ENCODE data around the gene PRM2. TPM values are rescaled to one million over a fixed set of nuclear protein-coding genes. Genes with fewer than 3 reads are reported as not detected.
A peak's percentile ranks its signal among the peaks of the same experiment; 100 is the strongest.

PRM2 gene
- total and polyA plus RNA-seq, 12 donors, result not detected

DNA sequence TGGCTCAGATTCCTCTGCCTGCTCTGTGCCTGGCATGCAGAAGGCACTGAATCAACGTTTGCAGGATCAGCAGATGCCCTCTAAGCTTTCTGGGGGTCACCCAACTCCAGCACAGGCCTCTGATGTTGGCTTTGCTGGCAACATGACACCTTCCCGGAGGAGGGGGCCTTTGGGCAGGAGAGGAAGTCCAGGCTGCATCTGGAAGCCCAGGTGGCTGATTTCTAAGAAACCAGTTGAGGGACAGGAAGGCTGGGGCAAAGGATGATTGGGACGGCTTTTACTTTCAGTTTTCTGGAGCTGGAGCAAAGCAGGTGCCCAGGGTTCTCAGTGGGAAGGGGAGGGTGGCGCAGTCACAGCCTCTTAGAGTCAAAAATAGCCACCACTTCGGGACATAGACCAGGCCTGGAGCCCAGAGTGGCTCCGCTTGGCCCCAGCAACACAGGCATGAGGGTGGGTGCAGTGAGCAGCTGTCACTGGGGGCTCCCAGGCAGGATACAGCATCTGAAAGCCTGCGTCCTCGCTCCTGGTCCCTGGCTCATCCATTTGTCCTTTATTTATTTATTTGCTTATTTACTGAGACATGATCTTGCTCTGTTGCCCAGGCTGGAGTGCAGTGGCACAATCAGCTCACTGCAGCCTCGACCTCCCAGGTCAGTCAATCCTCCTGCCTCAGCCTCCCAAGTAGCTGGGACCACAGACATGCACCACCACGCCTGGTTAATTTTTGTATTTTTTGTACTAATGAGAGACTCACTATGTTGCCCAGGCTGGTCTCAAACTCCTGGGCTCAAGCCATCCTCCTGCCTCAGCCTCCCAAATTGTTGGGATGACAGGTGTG, 35.4 kb downstream of the PRM2 start:
- H3K4me3 ChIP-seq, result peak overlapping the region in 4 of 10 donors; percentile 6 to 27 (median 20)
- intact Hi-C loops (cut with DNase I), result no loop called here
- peaks cover 0 to 26% (median 0%) of the 10 kb centered on the region in 9 donors for H3K4me1 ChIP-seq
- DNase-seq (peak; percentile 44 to 47), ATAC-seq (peak; percentile 84 to 97 (median 94))
- no peaks in the 10 kb centered on the region for H3K9me3 ChIP-seq
- no peaks in the 10 kb centered on the region for H3K36me3 ChIP-seq
- TF ChIP-seq, protein P1, sequence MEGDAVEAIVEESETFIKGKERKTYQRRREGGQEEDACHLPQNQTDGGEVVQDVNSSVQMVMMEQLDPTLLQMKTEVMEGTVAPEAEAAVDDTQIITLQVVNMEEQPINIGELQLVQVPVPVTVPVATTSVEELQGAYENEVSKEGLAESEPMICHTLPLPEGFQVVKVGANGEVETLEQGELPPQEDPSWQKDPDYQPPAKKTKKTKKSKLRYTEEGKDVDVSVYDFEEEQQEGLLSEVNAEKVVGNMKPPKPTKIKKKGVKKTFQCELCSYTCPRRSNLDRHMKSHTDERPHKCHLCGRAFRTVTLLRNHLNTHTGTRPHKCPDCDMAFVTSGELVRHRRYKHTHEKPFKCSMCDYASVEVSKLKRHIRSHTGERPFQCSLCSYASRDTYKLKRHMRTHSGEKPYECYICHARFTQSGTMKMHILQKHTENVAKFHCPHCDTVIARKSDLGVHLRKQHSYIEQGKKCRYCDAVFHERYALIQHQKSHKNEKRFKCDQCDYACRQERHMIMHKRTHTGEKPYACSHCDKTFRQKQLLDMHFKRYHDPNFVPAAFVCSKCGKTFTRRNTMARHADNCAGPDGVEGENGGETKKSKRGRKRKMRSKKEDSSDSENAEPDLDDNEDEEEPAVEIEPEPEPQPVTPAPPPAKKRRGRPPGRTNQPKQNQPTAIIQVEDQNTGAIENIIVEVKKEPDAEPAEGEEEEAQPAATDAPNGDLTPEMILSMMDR (IDR thresholded peaks at IDR 0.05), result no peak
- peak overlapping the region in 9 of 10 donors; percentile 31 to 85 (median 77) for H3K27ac ChIP-seq
- 47 to 55% methylated on average over 10 of the region's 10 CpGs for WGBS, 2 donors
- H3K27me3 ChIP-seq, result no peaks in the 10 kb centered on the region

DNA sequence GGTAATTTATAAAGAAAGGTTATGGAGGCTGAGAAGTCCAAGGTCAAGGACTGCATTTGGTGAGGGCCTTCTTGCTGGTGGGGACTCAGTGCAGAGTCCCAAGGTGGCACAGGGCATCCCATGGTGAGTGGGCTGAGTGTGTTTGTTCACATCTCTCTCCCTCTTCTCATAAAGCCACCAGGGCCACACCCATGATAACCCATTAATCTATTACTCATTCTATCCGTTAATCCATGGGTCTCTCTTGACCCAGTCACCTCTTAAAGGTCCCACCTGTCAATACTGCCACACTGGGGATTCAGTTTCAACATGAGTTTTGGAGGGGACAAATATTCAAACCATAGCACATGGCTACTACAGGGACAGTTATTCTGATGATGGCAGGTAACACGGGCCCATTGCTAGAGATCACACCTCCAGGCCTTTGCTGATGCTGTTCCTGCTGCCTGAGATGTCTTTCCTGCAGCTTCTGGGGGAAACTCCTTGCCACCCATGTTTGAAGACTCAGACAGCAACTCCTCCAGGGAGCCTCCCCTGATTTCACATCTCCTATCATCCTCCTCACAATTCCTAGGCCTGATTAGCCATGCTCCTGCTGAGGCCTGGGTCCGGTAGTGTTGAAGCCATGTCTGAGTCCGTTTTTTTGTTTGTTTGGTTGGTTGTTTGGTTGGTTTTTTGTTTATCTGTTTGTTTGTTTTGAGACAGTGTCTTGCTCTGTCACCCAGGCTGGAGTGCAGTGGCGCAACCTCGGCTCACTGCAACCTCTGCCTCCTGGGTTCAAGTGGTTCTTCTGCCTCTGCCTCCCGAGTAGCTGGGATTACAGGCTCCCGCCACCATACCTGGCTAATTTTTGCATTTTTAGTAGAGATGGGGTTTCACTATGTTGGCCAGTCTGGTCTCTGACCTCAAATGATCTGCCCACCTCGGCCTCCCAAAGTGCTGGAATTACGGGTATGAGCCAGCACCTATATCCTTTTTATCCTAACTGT, 36.3 kb downstream of the PRM2 start:
- TF ChIP-seq, protein P1 (IDR thresholded peaks at IDR 0.05), result no peak
- peak overlapping the region in 9 of 10 donors; percentile 31 to 85 (median 77) for H3K27ac ChIP-seq
- no peak for ATAC-seq

DNA sequence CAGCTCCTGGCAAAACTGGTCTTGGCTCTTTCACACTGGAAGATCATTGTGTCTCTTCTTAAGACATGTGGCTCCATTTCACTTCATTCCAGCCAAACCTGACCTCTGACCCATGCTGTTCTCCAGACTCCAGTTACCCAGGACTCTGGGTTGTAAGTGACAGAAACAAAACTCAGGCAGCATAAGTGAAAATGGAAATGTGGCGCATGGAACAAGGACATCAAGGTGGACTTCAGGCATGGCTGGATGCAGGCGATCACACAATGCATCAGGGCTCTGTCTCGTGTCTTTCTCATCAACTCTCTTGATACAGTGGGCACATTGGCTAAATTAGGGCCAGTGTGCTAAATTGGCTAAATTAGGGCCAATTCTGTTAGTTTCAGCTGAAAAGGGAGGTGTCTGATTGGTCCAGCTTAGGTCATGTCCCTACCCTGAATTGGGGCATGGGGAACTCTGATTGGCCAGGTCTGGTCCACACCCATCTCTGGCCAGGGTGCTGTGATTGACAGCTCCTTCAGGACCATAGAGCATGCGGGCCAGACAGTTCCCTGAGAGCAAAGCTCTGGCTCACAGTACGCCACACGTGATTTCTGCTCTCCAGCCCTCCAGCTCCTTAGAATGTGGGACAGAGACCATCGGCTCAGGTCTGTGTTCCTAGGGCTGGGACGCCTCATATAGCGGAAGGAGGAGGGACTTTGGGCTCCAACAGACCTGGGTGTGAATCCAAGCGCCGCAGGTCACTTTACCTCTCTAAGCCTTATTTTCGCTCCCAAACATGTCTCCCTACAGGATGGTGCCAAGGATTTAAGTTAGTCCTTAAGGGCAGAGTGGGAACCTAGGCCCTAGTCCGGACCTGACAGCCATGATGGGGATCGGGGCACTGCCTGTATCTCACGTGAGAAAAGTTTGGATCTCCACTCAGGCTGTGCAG, 37.7 kb downstream of the PRM2 start:
- TF ChIP-seq, protein P1 (IDR thresholded peaks at IDR 0.05), result no peak
- intact Hi-C loops (cut with DNase I), result loop anchor here in 1 of 10 donors (10.0 kb wide), 1 partner anchor 64 kb away; no protein-coding TSS in a partner anchor
- Histone ChIP-seq H3K9me3 (no peaks in the 10 kb centered on the region), H3K27me3 (peaks cover 0 to 3% (median 0%) of the 10 kb centered on the region in 7 donors), H3K4me1 (peaks cover 0 to 46% (median 0%) of the 10 kb centered on the region in 9 donors), H3K4me3 (no peak overlapping the region), H3K36me3 (no peaks in the 10 kb centered on the region), H3K27ac (no peak overlapping the region)
- ATAC-seq (no peak), DNase-seq (no peak)
- WGBS, 2 donors, result 96% methylated on average over 15 of the region's 15 CpGs

More for the DNA sequence above, 36.3 kb downstream of the PRM2 start:
- Histone ChIP-seq H3K27me3 (no peaks in the 10 kb centered on the region), H3K9me3 (no peaks in the 10 kb centered on the region), H3K4me3 (peak overlapping the region in 3 of 10 donors; percentile 6 to 27 (median 17)), H3K36me3 (no peaks in the 10 kb centered on the region), H3K4me1 (peaks cover 0 to 34% (median 0%) of the 10 kb centered on the region in 9 donors)
- no peak for DNase-seq
- intact Hi-C loops (cut with DNase I), result loop anchor here in 1 of 10 donors (10.0 kb wide), 1 partner anchor 65 kb away; no protein-coding TSS in a partner anchor
- 74 to 80% methylated on average over 10 of the region's 10 CpGs for WGBS, 2 donors

Data from heart right ventricle (tissue), 16 donors.